PC-3 (cell line): Measurements from ENCODE around the gene SMG6. TPM values are rescaled to one million over a fixed set of nuclear protein-coding genes. Genes with fewer than 3 reads are reported as not detected.
A peak's percentile ranks its signal among the peaks of the same experiment; 100 is the strongest.

ENCODE experiments used
- ATAC-seq: fragments of 200-7000 bp; cut with Tn5 transposase; 2 replicates; pipeline ENCODE4 v1.9.1; 2020; ENCODE audit warnings: mild to moderate bottlenecking, moderate library complexity
- BruUV-seq: library from RNA; stranded (reverse); fragments of 400-500 nt; replicated peaks from 2 replicates; lab custom pipeline; 2021; lab: Mats Ljungman, UMichigan
- CTCF ChIA-PET: fragments of 300-600 bp; sonication (Branson Sonifier 250); formaldehyde crosslinking; loops from one replicate; lab custom pipeline; 2022; ENCODE audit warnings: antibody characterized with exemption; lab: Charles Lee
- POLR2A ChIA-PET: fragments of 300-600 bp; sonication (Branson Sonifier 250); formaldehyde crosslinking; loops from one replicate; lab custom pipeline; 2022; ENCODE audit warnings: antibody characterized with exemption; ENCODE audit not compliant: unreplicated experiment; lab: Charles Lee
- DNase-seq: peaks from one replicate; pipeline ENCODE4 v3.0.0-alpha.2; 2015
- H2AFZ ChIP-seq: fragments of 300-600 bp; sonication (generic); 2 replicates; pipeline ENCODE4 v1.6.0; 2016; ENCODE audit warnings: antibody characterized with exemption, low read length
- H3F3A ChIP-seq: fragments of 300-600 bp; sonication (generic); one replicate; pipeline ENCODE4 v1.6.0; 2017; ENCODE audit warnings: antibody characterized with exemption, low read length, control low read depth, mild to moderate bottlenecking; ENCODE audit not compliant: unreplicated experiment
- H3K27ac ChIP-seq: fragments of 300-600 bp; sonication (generic); 2 replicates; pipeline ENCODE4 v1.5.1; 2016; ENCODE audit warnings: mild to moderate bottlenecking, low read length
- H3K27me3 ChIP-seq: fragments of 300-600 bp; sonication (generic); 2 replicates; pipeline ENCODE4 v1.6.1; 2016; ENCODE audit warnings: low read length, mixed read lengths
- H3K36me3 ChIP-seq: fragments of 300-600 bp; sonication (generic); 2 replicates; pipeline ENCODE4 v1.6.1; 2016; ENCODE audit warnings: low read depth, mixed run types, low read length, mixed read lengths
- H3K4me1 ChIP-seq: fragments of 300-600 bp; sonication (generic); 2 replicates; pipeline ENCODE4 v1.5.1; 2016; ENCODE audit warnings: low read length; ENCODE audit not compliant: insufficient read depth
- H3K4me2 ChIP-seq: fragments of 300-600 bp; sonication (generic); 2 replicates; pipeline ENCODE4 v1.6.0; 2016; ENCODE audit warnings: low read length
- H3K4me3 ChIP-seq: fragments of 300-600 bp; sonication (generic); 2 replicates; pipeline ENCODE4 v1.5.1; 2016; ENCODE audit warnings: mild to moderate bottlenecking, low read length, mixed read lengths
- H3K79me2 ChIP-seq: fragments of 300-600 bp; sonication (generic); 2 replicates; pipeline ENCODE4 v1.6.1; 2017; ENCODE audit warnings: low read length, mixed read lengths
- H3K9ac ChIP-seq: fragments of 300-600 bp; sonication (generic); 2 replicates; pipeline ENCODE4 v1.6.0; 2016; ENCODE audit warnings: mild to moderate bottlenecking, low read length
- H3K9me2 ChIP-seq: fragments of 300-600 bp; sonication (generic); replicated peaks from 2 replicates; pipeline ENCODE4 v1.6.1; 2016; ENCODE audit warnings: mixed run types, low read length, mixed read lengths
- H3K9me3 ChIP-seq: fragments of 300-600 bp; sonication (generic); 2 replicates; pipeline ENCODE4 v1.6.1; 2016; ENCODE audit warnings: low read length, mixed read lengths
- H4K20me1 ChIP-seq: fragments of 300-600 bp; sonication (generic); 2 replicates; pipeline ENCODE4 v1.6.1; 2016; ENCODE audit warnings: low read length, mixed read lengths
- CTCF ChIP-seq: fragments of 300-600 bp; sonication (generic); conservative IDR thresholded peaks from 2 replicates; pipeline ENCODE4 v1.5.1; 2017; ENCODE audit warnings: antibody characterized with exemption, low read depth, mild to moderate bottlenecking, low read length
- EZH2 ChIP-seq: fragments of 300-600 bp; sonication (generic); IDR thresholded peaks from one replicate; pipeline ENCODE4 v1.6.1; 2017; ENCODE audit warnings: antibody characterized with exemption, mild to moderate bottlenecking, low read length; ENCODE audit not compliant: unreplicated experiment
- EZH2phosphoT487 ChIP-seq: fragments of 300-600 bp; sonication (generic); IDR thresholded peaks from 2 replicates; pipeline ENCODE4 v1.6.1; 2018; ENCODE audit warnings: mild to moderate bottlenecking, antibody characterized with exemption, low read length, borderline replicate concordance
- intact Hi-C: fragments of 100-400 bp; cut with micrococcal nuclease; formaldehyde crosslinking; loops from 2 replicates; pipeline ENCODE4 v1.9.0; 2023
- total RNA-seq: library from RNA; depleted of rRNA; stranded (reverse); fragments of >200 nt; gene quantifications from 2 replicates; pipeline ENCODE4 v1.2.3, GENCODE V29; 2014

SMG6 gene
- total RNA-seq, 1 experiment from 2014 or later, result 13.4 TPM

- H3K27ac ChIP-seq, result no peak overlapping the region
- no peak for TF ChIP-seq EZH2phosphoT487
- TF ChIP-seq CTCF, result no peak
- TF ChIP-seq EZH2, result no peak
- H3K9me2 ChIP-seq, result no peaks in the 10 kb centered on the region
- no peaks in the 10 kb centered on the region for H3K27me3 ChIP-seq
- no peaks in the 10 kb centered on the region for H4K20me1 ChIP-seq
- peaks cover 3% of the 10 kb centered on the region for H3F3A ChIP-seq
- no peaks in the 10 kb centered on the region for H3K36me3 ChIP-seq
- no peak overlapping the region for H3K9ac ChIP-seq
- DNase-seq, result no peak
- no peaks in the 10 kb centered on the region for H3K79me2 ChIP-seq
- ATAC-seq, result no peak
- intact Hi-C loops, result no loop called here
- H3K4me2 ChIP-seq, result no peak overlapping the region
- BruUV-seq, result no TSS peak
- CTCF ChIA-PET, result no interaction called here
- no peaks in the 10 kb centered on the region for H3K9me3 ChIP-seq
- POLR2A ChIA-PET, result no interaction called here
- H3K4me1 ChIP-seq, result peaks cover 41% of the 10 kb centered on the region
- H3K4me3 ChIP-seq, result no peak overlapping the region
- H2AFZ ChIP-seq, result no peak overlapping the region
Measured at GRCh38 chr17:2191227-2191626, 112.4 kb downstream of the SMG6 start.

GRCh38 chr17:2190014-2190413 is 113.6 kb downstream of the SMG6 start:
- Histone ChIP-seq H2AFZ (no peak overlapping the region), H3K4me3 (no peak overlapping the region), H3F3A (peaks cover 3% of the 10 kb centered on the region), H3K4me2 (peak overlapping the region; percentile 58), H3K9me3 (no peaks in the 10 kb centered on the region), H3K9me2 (no peaks in the 10 kb centered on the region), H3K9ac (no peak overlapping the region), H3K79me2 (no peaks in the 10 kb centered on the region), H3K36me3 (no peaks in the 10 kb centered on the region), H3K27me3 (no peaks in the 10 kb centered on the region), H3K27ac (peak overlapping the region; percentile 22; the same call in 1 of the 2 replicates), H3K4me1 (peaks cover 41% of the 10 kb centered on the region), H4K20me1 (no peaks in the 10 kb centered on the region)
- intact Hi-C loops, result no loop called here
- ChIA-PET POLR2A (no interaction called here), CTCF (interaction anchor here (0.6 kb wide), 1 partner anchor 22 kb away, joined by 3 read pairs; no protein-coding TSS in a partner anchor)
- TF ChIP-seq EZH2 (no peak), CTCF (no peak), EZH2phosphoT487 (no peak)
- DNase-seq (peak; percentile 53), ATAC-seq (peak; percentile 81)
- BruUV-seq, result no TSS peak

GRCh38 chr17:2188971-2189630 is 114.5 kb downstream of the SMG6 start:
- Histone ChIP-seq H3K27me3 (no peaks in the 10 kb centered on the region), H2AFZ (no peak overlapping the region), H3K4me2 (no peak overlapping the region), H3K79me2 (no peaks in the 10 kb centered on the region), H4K20me1 (no peaks in the 10 kb centered on the region), H3F3A (peaks cover 3% of the 10 kb centered on the region), H3K27ac (no peak overlapping the region), H3K9me2 (no peaks in the 10 kb centered on the region), H3K4me1 (peaks cover 41% of the 10 kb centered on the region), H3K36me3 (no peaks in the 10 kb centered on the region), H3K9me3 (no peaks in the 10 kb centered on the region), H3K4me3 (no peak overlapping the region), H3K9ac (no peak overlapping the region)
- BruUV-seq, result no TSS peak
- TF ChIP-seq CTCF, result no peak
- no peak for TF ChIP-seq EZH2phosphoT487
- TF ChIP-seq EZH2, result no peak
- ChIA-PET CTCF (no interaction called here), POLR2A (no interaction called here)
- ATAC-seq, result no peak
- no peak for DNase-seq
- intact Hi-C loops, result no loop called here
